ENCODE data around the gene TPRX1. TPM values are rescaled to one million over a fixed set of nuclear protein-coding genes. Genes with fewer than 3 reads are reported as not detected.

Gene TPRX1
- total and polyA plus RNA-seq, 9 of the 15 experiments (the other 6 are each of a cell fraction or from before 2014, with no cell fraction given), result not detected

DNA sequence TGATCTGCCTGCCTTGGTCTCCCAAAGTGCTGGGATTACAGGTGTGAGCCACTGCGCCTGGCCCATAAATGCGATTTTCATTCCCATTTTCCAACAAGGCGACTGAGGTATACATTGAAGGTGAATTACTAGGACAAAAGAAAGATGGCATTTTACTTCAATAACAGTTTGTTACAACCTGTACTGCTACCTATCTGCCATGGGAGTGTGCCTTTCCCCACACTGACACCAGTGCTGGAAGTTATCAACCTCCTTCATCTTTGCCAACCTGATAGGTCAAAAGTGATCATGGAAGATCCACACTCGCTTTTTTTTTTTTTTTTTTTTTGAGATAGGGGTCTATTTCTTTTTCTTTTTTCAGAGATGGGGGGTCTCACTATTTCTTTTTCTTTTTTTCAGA, 28.4 kb upstream of the TPRX1 start:
- ATAC-seq (no peak), DNase-seq (ENCODE audit: extremely low read depth in 1 of 4, low spot score in 3 of 4) (no peak), FAIRE-seq (no peak)
- Histone ChIP-seq H3K27ac (ENCODE audit: extremely low read depth, low read depth, low read length) (no peak overlapping the region), H3K27me3 (ENCODE audit: control insufficient read depth in 2 of 2, insufficient read depth in 2 of 2, low read length in 2 of 2) (peaks cover 2 to 13% of the 10 kb centered on the region in 2 experiments), H3K4me3 (no peak overlapping the region), H2AFZ (ENCODE audit: low read depth, low read length) (no peak overlapping the region), H3K9ac (ENCODE audit: insufficient read depth in 1 of 2, low read depth in 2 of 2, low read length in 2 of 2) (no peak overlapping the region), H3K4me2 (ENCODE audit: insufficient read depth, low read length) (no peak overlapping the region), H4K20me1 (replicated peaks; ENCODE audit: control insufficient read depth, insufficient read depth, low read length) (no peaks in the 10 kb centered on the region), H3K79me2 (ENCODE audit: control insufficient read depth, insufficient read depth, low read length) (no peaks in the 10 kb centered on the region), H3K9me1 (ENCODE audit: control insufficient read depth, insufficient read depth, low read length) (no peaks in the 10 kb centered on the region), H3K4me1 (replicated peaks in 1 of 2; ENCODE audit: control insufficient read depth in 2 of 2, insufficient read depth in 2 of 2, low read length in 2 of 2) (no peaks in the 10 kb centered on the region), H3K36me3 (ENCODE audit: control insufficient read depth, insufficient read depth, low read length) (no peaks in the 10 kb centered on the region), H3K9me3 (replicated peaks; ENCODE audit: control insufficient read depth, insufficient read depth, low read depth, low read length) (no peaks in the 10 kb centered on the region)
- no TSS peak for BruUV-seq (replicated peaks)
- ChIA-PET POLR2A (interaction anchor here (0.7 kb wide), 1 partner anchor 10 kb away, joined by 4 read pairs; no protein-coding TSS in a partner anchor), CTCF (ENCODE audit: low intra/inter-chr PET ratio) (interaction anchor here (1.0 kb wide), 1 partner anchor 30 kb away, joined by 4 read pairs; no protein-coding TSS in a partner anchor)
- 22% methylated on average over 4 of the region's 4 CpGs for WGBS (ENCODE audit: insufficient coverage, low coverage, missing lambda C conversion rate)
- no peak for TF ChIP-seq ZFP36 (IDR thresholded peaks at IDR 0.05; ENCODE audit: low read depth, low read length, partially characterized antibody)
- no peak for TF ChIP-seq RBM15 (IDR thresholded peaks at IDR 0.05; ENCODE audit: insufficient read depth, low read length)
- no peak for TF ChIP-seq RBM39 (optimal IDR thresholded peaks at IDR 0.05; ENCODE audit: low read depth, low read length)
- TF ChIP-seq ZFX (CRISPR knock-in tag; IDR thresholded peaks at IDR 0.05), result no peak
- no peak for TF ChIP-seq TEAD1 (CRISPR knock-in tag; IDR thresholded peaks at IDR 0.05)
- no peak for TF ChIP-seq STAG1 (CRISPR knock-in tag; IDR thresholded peaks at IDR 0.05; ENCODE audit: borderline replicate concordance)
- TF ChIP-seq SP1 (CRISPR knock-in tag; IDR thresholded peaks at IDR 0.05), result no peak
- no peak for TF ChIP-seq HDAC3 (IDR thresholded peaks at IDR 0.05; ENCODE audit: borderline replicate concordance, partially characterized antibody)
- intact Hi-C loops (cut with micrococcal nuclease) (no loop called here), in situ Hi-C loops (cut with MboI) (no loop called here)
